ENCODE data around the gene CRYBA2.
A peak's percentile ranks its signal among the peaks of the same experiment; 100 is the strongest.

Gene CRYBA2

DNA sequence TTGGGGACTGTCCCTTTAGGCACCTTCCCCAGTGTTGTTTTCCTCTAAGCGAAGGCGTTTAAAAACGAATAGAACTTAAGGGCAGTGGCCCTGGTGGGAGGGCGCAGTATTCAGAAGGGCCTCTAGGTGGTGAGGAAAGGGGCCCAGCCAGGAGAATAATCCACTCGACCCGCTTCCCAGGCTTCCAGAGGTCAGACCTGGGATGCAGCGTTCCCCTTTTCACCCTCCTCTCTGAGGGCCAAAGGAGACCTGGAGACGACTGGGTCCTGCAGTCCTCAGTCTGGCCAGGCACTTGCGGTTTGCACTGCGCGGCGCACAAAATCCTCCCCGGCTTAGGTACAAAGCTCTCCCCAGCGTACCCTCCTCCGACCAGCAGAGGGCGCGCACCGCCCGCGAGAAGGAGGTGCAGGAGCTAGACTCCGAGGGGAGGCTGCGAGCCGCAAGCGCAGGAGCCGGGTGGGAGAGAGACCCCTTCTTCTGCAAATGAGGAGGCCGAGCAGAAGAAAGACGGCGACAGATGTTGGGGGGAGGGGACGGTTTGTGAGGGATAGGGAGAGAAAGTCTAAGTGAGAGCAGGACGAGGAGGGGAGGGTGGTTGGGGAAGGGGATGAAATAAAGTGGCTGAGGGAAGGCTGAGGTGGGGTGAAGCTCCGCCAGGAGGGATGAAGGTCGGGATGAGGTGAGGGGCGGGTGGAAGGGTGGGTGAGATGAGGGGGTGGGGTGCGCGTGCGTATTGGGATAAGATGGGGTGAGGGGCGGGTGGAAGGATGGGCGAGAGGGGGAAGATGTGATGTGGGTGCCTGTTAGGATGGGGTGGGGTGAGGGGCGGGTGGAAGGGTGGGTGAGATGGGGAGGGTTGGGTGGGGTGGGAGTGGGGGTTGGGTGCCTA is 13.1 kb downstream of the CRYBA2 start:
- Histone ChIP-seq H3K27ac (ENCODE audit: low read depth, low read length) (no peak overlapping the region), H3K9me3 (ENCODE audit: insufficient read depth, low read depth, low read length) (no peaks in the 10 kb centered on the region), H3K36me3 (ENCODE audit: insufficient read depth, low read length) (no peaks in the 10 kb centered on the region), H3K4me1 (ENCODE audit: insufficient read depth, low read length) (0 out of 2 replicates have a peak, but pooled peaks cover 2% of the 10 kb centered on the region), H3K9ac (ENCODE audit: low read depth, low read length) (no peak overlapping the region), H3K27me3 (ENCODE audit: insufficient read depth, low read length) (peaks cover 99% of the 10 kb centered on the region), H3K4me3 (ENCODE audit: low read length) (peak overlapping the region; percentile 35)
- WGBS, result 4% methylated on average over 39 of the region's 39 CpGs

DNA sequence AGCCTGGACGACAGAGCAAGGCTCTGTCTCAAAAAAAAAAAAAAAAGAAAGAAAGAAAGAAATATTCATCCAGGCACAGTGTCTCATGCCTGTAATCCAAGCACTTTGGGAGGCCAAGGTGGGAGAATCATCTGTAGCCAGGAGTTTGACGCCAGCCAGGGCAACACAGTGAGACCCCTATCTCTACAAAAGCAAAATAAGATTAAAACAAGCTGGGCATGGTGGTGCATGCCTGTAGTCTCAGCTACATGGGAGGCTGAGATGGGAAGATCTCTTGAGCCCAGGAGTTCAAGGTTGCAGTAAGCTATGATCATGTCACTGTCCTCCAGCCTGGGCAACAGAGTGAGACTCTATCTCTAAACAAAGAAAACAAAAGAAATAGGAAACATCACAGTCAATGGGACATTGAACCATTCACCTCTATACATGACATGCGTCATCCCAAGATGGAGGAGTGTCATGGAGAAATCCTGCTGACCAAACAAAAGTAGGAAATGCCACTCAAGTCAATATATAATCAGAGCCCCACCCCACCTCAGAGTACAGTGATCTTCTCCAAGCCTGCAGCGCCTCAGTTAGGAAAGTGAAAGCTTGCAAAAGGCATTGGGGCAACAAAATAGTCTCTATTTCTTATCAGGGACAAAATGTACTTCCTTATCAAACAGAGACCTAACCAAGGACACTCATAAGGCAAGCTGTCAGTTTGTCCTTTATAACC is 18.0 kb downstream of the CRYBA2 start:
- Histone ChIP-seq H3K36me3 (ENCODE audit: insufficient read depth, low read length) (no peaks in the 10 kb centered on the region), H3K4me1 (ENCODE audit: insufficient read depth, low read length) (0 out of 2 replicates have a peak, but pooled peaks cover 2% of the 10 kb centered on the region), H3K4me3 (ENCODE audit: low read length) (no peak overlapping the region), H3K9ac (ENCODE audit: low read depth, low read length) (no peak overlapping the region), H3K27me3 (ENCODE audit: insufficient read depth, low read length) (peaks cover 88% of the 10 kb centered on the region), H3K9me3 (ENCODE audit: insufficient read depth, low read depth, low read length) (no peaks in the 10 kb centered on the region), H3K27ac (ENCODE audit: low read depth, low read length) (no peak overlapping the region)
- WGBS, result 67% methylated on average over 4 of the region's 4 CpGs

DNA sequence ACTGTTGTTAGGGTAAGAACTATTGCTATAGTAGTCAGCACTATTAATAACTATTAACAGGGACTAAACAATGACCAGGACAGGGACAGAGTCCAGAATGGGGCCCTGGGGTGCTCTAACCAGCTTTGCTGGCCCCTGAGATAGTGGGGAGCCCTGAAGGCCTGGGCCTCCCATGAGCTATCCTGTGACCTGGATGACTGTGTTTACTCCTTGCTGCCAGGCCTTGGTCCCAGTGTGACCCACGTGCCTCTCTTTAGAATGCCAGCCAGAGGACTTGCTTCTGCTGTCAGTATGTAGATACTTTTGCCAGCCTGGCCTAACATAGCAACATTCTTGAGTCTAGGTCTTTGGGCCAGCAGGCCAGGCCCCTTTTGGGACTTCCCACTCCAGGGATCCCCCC is 22.3 kb downstream of the CRYBA2 start:
- Histone ChIP-seq H3K4me3 (ENCODE audit: low read length) (no peak overlapping the region), H3K27me3 (ENCODE audit: insufficient read depth, low read length) (peaks cover 76% of the 10 kb centered on the region)
- WGBS, result 35% methylated on average over 1 of the region's 1 CpG

DNA sequence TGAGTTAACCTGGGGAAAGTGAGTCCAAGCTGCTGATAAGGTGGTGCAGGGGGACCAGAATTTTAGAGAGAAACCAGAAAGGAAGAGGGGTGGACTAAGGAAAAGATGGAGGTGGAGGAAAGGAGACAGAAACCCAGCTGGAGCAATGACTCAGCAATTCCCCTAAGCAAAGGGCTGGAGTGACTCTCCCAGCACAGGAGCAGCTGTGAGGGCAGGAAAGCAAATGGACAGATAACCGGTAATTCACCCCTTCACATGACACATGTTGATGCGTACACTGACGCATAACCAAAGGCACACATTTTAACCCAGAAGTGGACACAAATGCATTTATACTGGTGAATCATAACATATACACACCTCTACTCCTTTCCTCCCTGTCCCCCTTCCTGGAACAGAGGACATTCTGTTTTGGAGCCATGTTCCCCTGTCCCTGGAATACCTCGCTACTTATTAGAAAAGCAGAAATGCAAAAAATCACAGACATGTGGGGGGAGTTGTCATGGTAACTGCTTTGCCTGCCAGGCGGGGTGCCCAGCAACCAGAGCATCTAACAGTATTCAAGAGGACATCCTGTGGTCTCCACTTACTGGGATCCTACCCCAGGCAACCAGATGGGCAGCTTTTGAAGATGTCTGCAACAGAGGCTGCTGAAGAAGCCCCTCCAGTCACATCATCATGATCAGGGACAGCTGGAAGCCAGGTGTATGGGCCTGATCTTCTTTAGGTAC is 29.0 kb downstream of the CRYBA2 start:
- Histone ChIP-seq H3K36me3 (ENCODE audit: insufficient read depth, low read length) (no peaks in the 10 kb centered on the region), H3K4me1 (ENCODE audit: insufficient read depth, low read length) (peaks cover 19% of the 10 kb centered on the region), H3K9me3 (ENCODE audit: insufficient read depth, low read depth, low read length) (no peaks in the 10 kb centered on the region), H3K27me3 (ENCODE audit: insufficient read depth, low read length) (peaks cover 56% of the 10 kb centered on the region), H3K4me3 (ENCODE audit: low read length) (peak overlapping the region; percentile 72; the same call in 1 of the 2 replicates), H3K9ac (ENCODE audit: low read depth, low read length) (peak overlapping the region; percentile 53; the same call in 1 of the 2 replicates), H3K27ac (ENCODE audit: low read depth, low read length) (no peak overlapping the region; the same call in 1 of the 2 replicates)
- WGBS, result 78% methylated on average over 5 of the region's 5 CpGs

More for the DNA sequence above, 22.3 kb downstream of the CRYBA2 start:
- no peaks in the 10 kb centered on the region for H3K9me3 ChIP-seq (ENCODE audit: insufficient read depth, low read depth, low read length)
- H3K36me3 ChIP-seq (ENCODE audit: insufficient read depth, low read length), result no peaks in the 10 kb centered on the region
- H3K9ac ChIP-seq (ENCODE audit: low read depth, low read length), result no peak overlapping the region
- H3K27ac ChIP-seq (ENCODE audit: low read depth, low read length), result no peak overlapping the region
- H3K4me1 ChIP-seq (ENCODE audit: insufficient read depth, low read length), result no peaks in the 10 kb centered on the region

DNA sequence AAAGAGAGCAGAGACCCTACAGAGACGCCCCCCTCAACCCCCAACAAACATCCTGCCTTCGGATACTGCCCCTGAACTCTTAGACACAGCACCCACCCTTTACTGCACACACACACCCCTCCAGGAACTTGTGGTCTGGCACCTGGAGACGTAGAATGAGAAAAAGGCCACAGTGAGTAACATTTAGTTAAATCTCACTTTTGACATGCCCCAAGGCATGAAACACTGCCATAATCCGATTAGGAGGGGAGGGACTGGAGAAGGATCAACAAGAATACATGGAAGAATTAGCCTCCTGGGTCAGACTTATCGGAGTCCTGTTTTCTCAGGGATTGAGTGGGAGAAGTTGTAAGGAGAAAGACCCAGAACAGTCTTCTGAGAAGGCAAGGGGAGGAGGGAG is 29.6 kb downstream of the CRYBA2 start:
- Histone ChIP-seq H3K27me3 (ENCODE audit: insufficient read depth, low read length) (peaks cover 58% of the 10 kb centered on the region), H3K27ac (ENCODE audit: low read depth, low read length) (peak overlapping the region; percentile 4; the same call in 1 of the 2 replicates), H3K4me1 (ENCODE audit: insufficient read depth, low read length) (peaks cover 19% of the 10 kb centered on the region), H3K36me3 (ENCODE audit: insufficient read depth, low read length) (no peaks in the 10 kb centered on the region), H3K9ac (ENCODE audit: low read depth, low read length) (peak overlapping the region; percentile 17; the same call in 1 of the 2 replicates), H3K9me3 (ENCODE audit: insufficient read depth, low read depth, low read length) (no peaks in the 10 kb centered on the region), H3K4me3 (ENCODE audit: low read length) (peak overlapping the region; percentile 72)
- WGBS, result 24% methylated on average over 5 of the region's 5 CpGs

DNA sequence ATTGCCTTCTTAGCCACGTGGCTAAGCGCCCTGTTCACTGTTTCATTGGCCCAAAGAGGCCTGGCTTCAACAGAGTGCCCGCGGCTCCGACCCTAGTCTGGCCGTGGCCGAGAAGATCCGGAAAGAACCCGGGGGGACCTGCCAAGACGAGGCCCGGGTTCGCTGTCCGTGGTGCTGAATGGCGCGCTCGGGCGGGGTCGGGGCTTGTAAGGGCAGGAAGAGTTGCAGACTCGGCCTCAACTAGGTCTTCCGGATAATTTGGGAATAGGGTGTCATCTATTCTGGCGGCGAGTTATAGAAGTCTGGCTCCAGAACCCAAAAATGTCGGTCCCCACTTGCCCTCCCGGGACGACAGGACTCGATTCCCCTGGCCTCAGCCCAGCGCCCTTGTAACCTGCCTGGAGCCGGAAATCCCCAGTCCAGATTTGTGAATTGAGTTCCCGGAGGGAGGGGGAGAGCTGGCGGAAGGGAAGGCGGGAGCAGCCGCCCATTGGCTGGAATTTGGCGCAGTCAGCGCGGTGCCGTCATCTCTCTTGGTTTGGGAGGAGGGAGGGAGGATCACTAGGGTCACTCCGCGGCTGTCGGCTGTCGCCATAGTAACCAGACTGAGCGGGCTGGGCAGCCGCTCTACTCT is 30.2 kb downstream of the CRYBA2 start:
- Histone ChIP-seq H3K9ac (ENCODE audit: low read depth, low read length) (no peak overlapping the region), H3K4me3 (ENCODE audit: low read length) (peak overlapping the region; percentile 72), H3K4me1 (ENCODE audit: insufficient read depth, low read length) (peaks cover 19% of the 10 kb centered on the region), H3K36me3 (ENCODE audit: insufficient read depth, low read length) (no peaks in the 10 kb centered on the region), H3K27me3 (ENCODE audit: insufficient read depth, low read length) (peaks cover 58% of the 10 kb centered on the region), H3K27ac (ENCODE audit: low read depth, low read length) (no peak overlapping the region), H3K9me3 (ENCODE audit: insufficient read depth, low read depth, low read length) (no peaks in the 10 kb centered on the region)
- WGBS, result 1% methylated on average over 42 of the region's 42 CpGs

DNA sequence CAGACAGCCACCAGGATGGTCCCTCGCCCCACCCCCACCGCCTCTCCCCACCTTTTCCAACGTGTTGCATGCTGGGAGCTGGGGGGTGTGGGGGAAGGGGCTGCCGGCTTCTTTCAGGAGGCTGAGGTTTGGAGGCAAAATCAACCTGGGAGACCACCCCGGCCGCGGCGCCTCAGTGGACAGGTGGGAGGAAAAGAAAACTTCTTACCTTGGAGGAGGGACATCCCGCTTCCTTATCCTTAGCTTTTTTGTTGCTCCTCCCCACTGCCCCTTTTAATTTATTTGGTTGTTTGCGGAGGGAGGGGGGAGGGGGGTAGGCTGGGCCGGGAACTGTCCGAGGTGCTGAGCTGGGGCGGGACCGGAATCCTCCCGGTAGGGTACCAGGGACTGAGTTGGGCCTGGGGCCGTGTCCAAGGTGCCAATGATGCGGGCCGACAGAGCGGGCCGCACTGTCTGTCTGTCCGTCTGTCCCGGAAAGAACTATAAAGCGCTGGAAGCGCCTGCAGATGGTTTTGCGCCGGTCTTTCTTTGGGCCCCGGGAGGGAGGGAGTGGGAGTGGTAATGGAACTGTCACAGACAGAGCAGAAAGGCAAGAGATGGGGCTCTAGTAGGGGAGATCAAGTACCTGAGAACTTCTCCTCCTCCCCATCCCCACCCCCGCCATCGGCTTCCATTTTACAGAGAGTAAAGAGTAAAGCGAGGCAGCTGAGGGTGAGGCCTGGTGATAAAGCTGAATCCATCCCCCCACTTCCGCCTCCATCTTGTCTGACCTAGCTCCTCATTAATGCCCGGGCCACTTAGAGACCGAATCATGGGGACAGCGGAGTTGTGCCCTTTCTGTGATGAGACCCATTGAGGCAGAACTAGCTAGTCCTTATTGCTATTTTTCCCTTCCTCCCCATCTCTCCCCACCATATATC is 31.3 kb downstream of the CRYBA2 start:
- no peak overlapping the region for H3K27ac ChIP-seq (ENCODE audit: low read depth, low read length)
- no peaks in the 10 kb centered on the region for H3K9me3 ChIP-seq (ENCODE audit: insufficient read depth, low read depth, low read length)
- no peaks in the 10 kb centered on the region for H3K36me3 ChIP-seq (ENCODE audit: insufficient read depth, low read length)
- peaks cover 61% of the 10 kb centered on the region for H3K27me3 ChIP-seq (ENCODE audit: insufficient read depth, low read length)
- WGBS, result 23% methylated on average over 30 of the region's 34 CpGs
- peak overlapping the region; percentile 37 for H3K4me3 ChIP-seq (ENCODE audit: low read length)
- H3K9ac ChIP-seq (ENCODE audit: low read depth, low read length), result no peak overlapping the region
- peaks cover 19% of the 10 kb centered on the region for H3K4me1 ChIP-seq (ENCODE audit: insufficient read depth, low read length)

DNA sequence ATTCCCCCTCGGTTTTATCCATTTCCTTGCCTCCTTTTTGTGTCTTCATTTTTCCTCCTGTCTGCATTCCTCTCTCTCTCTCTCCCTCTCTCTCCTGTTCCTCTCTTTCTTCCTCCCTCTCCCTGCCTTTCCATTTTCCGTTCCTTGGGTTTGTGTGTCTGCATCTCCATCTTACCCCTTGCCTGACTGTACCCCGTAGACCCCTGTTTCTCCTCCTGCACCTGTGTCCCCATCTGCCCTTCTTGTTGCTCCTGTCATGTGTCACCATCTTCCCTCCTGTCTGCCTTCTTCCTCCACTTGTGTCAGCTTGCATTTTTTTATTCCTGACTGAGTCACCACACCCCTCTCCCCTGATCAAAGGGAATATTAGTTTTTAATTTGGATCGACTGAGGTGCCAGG is 32.0 kb downstream of the CRYBA2 start:
- WGBS, result 16% methylated on average over 4 of the region's 4 CpGs
- Histone ChIP-seq H3K4me3 (ENCODE audit: low read length) (no peak overlapping the region), H3K27me3 (ENCODE audit: insufficient read depth, low read length) (peaks cover 64% of the 10 kb centered on the region)

DNA sequence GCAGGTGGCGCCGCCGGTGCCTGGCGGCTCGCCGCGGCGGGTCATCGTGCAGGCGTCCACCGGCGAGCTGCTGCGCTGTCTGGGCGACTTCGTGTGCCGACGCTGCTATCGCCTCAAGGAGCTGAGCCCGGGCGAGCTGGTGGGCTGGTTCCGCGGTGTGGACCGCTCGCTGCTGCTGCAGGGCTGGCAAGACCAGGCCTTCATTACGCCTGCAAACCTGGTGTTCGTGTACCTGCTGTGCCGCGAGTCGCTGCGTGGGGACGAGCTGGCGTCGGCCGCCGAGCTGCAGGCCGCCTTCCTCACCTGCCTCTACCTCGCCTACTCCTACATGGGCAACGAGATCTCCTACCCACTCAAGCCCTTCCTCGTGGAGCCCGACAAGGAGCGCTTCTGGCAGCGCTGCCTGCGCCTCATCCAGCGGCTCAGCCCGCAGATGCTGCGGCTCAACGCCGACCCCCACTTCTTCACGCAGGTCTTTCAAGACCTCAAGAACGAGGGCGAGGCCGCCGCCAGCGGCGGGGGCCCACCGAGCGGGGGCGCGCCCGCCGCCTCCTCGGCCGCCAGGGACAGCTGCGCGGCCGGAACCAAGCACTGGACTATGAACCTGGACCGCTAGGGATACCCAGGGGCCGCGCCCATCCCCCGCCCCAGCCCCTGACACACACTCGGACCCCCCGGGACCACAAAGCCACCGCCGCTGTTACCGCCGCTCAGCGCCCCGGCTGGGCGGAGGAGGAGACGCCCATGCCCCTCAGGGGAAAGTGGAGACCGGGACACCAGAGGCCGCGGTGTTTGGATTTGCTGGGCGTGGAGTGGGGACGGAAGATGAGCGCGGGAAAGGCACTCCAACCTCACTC is 32.7 kb downstream of the CRYBA2 start:
- H3K9me3 ChIP-seq (ENCODE audit: insufficient read depth, low read depth, low read length), result no peaks in the 10 kb centered on the region

More for the DNA sequence above, 32.0 kb downstream of the CRYBA2 start:
- Histone ChIP-seq H3K4me1 (ENCODE audit: insufficient read depth, low read length) (peaks cover 19% of the 10 kb centered on the region), H3K36me3 (ENCODE audit: insufficient read depth, low read length) (no peaks in the 10 kb centered on the region), H3K27ac (ENCODE audit: low read depth, low read length) (no peak overlapping the region), H3K9me3 (ENCODE audit: insufficient read depth, low read depth, low read length) (no peaks in the 10 kb centered on the region), H3K9ac (ENCODE audit: low read depth, low read length) (no peak overlapping the region)

More for the DNA sequence above, 32.7 kb downstream of the CRYBA2 start:
- Histone ChIP-seq H3K36me3 (ENCODE audit: insufficient read depth, low read length) (no peaks in the 10 kb centered on the region), H3K4me3 (ENCODE audit: low read length) (peak overlapping the region; percentile 85), H3K27ac (ENCODE audit: low read depth, low read length) (no peak overlapping the region), H3K4me1 (ENCODE audit: insufficient read depth, low read length) (peaks cover 19% of the 10 kb centered on the region), H3K27me3 (ENCODE audit: insufficient read depth, low read length) (peaks cover 70% of the 10 kb centered on the region), H3K9ac (ENCODE audit: low read depth, low read length) (no peak overlapping the region)
- 3% methylated on average over 87 of the region's 87 CpGs for WGBS
